HG03097 (cell line): ENCODE results near the gene ROR1.

ENCODE experiments used
- ATAC-seq: cut with Tn5 transposase; IDR thresholded peaks from one replicate; pipeline ENCODE4 v1.9.1; 2021; ENCODE audit not compliant: unreplicated experiment, low FRiP score

The ROR1 gene

DNA sequence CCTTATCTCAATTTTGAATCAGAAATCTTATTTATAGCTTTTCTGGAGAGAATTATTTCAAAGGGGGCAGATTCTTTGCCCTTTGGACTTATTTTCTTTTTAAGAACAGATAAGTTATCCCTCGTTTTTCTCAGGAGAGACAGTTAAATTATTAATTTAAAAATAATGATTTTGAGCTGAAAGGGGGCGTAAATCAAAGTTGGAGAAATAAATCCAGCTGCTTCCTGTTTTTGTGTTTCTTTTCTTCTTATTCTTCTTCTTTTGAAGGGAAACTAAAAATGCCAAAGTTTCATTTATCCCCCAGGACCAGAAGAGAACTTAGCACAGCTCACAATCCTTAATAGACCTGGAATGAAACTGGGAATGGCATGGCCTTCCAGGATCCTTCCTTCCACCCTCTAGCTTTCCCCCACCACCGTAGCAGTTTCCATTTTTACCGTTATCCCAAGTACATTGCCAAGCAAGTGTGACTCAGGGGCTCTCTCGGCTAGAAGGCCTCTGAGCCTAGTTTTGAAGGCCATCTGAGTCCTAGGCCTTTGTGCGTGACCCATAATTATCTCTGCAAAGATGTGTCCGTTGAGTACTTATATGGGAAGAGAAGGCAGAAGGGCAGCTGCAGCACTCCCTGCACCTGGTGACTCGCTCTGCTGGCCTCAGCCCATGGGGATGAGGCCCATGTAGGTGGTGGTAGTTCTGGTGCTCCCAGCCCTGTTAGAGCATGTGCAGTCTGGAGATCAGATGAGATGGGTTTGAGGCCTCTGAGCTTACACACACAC lies 181.7 kb downstream of the ROR1 start:
- no peak for ATAC-seq

GRCh38 chr1:63958556-63958955 lies 184.7 kb downstream of the ROR1 start:
- no peak for ATAC-seq

- no peak for ATAC-seq
Measured at GRCh38 chr1:63960326-63960725, 186.5 kb downstream of the ROR1 start.

DNA sequence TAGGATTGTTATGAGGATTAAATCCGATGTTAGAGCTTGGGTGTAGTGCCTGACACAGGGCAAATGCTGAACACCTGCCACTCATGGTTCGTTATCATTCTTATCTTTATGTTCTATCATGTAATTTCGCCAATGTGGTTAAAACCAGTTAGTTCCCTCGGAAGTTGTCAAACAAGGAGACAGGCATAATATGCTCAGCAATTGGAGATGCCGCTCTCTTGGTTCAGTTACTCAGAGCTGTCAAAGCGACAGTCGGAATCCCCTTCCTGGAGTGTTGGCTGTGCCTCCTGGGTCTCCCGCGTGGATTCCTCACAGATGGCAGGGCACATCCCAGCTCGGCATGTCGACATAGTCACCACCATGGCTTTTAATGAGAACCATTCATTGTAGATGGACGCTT lies 192.2 kb downstream of the ROR1 start:
- no peak for ATAC-seq

GRCh38 chr1:63967901-63968300 lies 194.1 kb downstream of the ROR1 start:
- no peak for ATAC-seq

GRCh38 chr1:63968663-63969440 lies 195.0 kb downstream of the ROR1 start:
- ATAC-seq = no peak

DNA sequence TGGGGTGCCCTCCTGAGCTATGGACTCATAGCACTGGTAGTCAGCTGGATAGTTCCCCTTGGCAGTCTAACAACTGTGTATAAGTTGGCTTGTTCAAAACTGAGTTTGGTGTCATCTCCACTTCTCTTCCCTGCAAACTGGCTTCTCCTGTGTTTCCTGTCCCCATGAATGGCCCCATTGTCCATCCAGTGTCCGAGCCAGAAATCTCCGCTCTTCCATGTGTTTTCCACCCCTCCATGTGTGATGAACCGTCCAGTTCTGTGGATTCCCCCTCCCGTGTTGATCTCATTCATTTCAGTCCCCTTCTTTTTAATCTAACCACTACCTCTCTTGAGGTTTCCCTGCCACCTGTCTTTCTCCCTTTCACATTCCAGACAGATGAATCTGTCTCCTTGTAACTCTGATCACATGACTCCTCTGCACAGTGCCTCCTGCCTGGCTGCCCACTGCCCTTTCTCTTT lies 195.7 kb downstream of the ROR1 start:
- no peak for ATAC-seq

- ATAC-seq = no peak
Measured at GRCh38 chr1:63971557-63971956, 197.7 kb downstream of the ROR1 start.

- no peak for ATAC-seq
Measured at GRCh38 chr1:63973005-63973419, 199.2 kb downstream of the ROR1 start.

- no peak for ATAC-seq
Measured at GRCh38 chr1:63974966-63975365, 201.1 kb downstream of the ROR1 start.

DNA sequence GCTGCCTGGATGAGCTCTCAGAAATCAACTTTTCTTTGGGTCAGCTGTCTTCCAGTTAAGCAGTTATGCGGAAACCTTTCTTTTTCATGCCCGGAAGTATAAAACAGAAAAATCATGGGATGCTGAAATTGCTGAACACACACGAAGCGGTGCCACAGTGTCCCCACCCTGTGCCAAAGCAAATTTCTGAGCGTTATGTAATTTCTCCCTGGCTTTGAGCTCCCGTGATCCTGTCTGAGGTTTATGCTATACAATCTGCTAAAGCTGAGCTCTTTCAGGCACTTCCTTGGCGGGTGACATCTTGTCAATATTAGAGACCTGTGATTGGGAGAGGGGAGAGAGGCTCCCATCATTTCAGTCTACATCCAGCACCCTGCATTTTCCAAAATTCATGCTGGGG lies 201.7 kb downstream of the ROR1 start:
- ATAC-seq = no peak

GRCh38 chr1:63976006-63976405 lies 202.2 kb downstream of the ROR1 start:
- no peak for ATAC-seq

GRCh38 chr1:63977466-63977865 lies 203.6 kb downstream of the ROR1 start:
- ATAC-seq = no peak

GRCh38 chr1:63980740-63981407 lies 207.1 kb downstream of the ROR1 start:
- ATAC-seq = no peak

- ATAC-seq = no peak
Measured at GRCh38 chr1:63981408-63981773, 207.6 kb downstream of the ROR1 start.

- ATAC-seq = no peak
Measured at GRCh38 chr1:63982201-63982600, 208.4 kb downstream of the ROR1 start.

GRCh38 chr1:63983391-63984256 lies 209.8 kb downstream of the ROR1 start:
- no peak for ATAC-seq

DNA sequence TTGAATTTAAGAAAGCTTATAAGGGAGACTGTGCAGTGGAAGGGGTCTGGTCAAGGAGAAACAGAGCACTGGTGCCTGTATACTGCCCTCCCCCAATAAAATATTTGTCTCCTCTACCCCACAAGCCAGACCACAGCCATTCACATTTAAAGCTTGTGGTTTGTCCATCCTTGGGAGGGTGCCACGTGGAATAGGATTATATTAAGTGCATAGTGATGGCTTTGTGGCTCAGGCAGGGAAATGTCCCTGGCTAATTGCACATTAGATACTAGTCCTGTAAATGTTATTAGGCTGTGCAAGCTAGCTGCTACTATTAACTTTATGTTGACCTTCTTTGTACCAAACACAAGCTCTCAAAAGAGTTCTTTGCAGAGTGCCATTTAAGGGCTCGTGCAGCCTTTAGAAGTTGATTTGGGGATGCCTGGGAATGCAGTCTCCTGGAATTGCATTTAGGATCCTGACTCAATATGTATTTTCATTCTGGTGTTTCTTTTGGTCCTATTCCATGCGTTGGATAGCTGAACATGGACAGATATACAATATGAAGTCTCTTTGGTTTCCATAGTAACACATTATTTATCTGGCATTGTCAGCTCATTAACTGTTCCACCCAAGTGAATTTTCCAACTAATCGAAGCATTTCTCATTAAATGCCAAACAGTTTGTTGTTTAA lies 210.6 kb downstream of the ROR1 start:
- no peak for ATAC-seq

GRCh38 chr1:63984930-63985290 lies 211.1 kb downstream of the ROR1 start:
- ATAC-seq = no peak

DNA sequence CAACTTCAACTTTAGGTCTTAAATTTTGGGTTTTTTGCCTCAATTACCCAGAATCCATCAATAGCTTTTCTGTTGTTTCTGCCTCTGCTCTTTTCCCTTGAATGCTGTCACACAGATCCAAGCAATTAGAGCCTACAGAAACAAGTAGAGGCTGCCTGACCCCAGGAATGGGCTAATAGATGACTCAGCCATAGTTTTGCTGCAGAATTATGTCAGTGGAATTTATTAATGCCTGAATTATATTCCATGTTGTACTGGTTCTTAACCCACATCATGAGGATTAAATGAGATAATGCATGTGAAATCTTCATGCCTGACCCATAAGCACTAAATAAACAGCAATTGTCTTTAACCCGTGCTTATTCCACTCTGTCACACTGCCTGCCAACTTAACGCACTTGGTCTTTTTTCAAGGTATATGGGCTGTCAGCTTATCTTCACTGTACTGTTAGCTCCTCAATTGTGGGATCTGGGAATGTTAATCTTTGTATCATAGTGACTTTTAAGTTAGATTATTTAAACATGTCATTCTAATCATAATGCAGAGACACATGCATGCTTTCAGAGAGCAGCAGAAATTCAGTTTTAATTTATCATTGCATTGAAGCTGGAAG lies 213.3 kb downstream of the ROR1 start:
- no peak for ATAC-seq
